ENCODE measurements around the gene GRIK4.

DNA sequence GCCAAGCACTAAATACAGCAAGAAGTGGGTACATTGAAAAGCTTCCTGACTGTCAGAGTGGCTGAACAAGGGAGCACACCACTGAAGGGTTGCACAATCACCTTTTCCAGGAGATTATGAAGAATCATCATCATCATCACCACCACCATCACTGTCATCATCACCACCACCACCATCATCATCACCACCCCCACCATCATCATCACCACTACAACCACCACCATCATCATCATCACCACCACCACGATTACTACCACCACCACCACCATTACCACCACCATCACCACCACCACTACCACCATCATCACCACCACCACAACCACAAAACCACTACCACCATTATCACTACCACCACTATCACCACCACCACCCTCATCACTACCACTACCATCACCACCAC, 364.4 kb downstream of the GRIK4 start:
- TF ChIP-seq ZNF274 (IDR thresholded peaks at IDR 0.05; ENCODE audit: low read depth, low read length) (no peak), YY1 (IDR thresholded peaks at IDR 0.05; ENCODE audit: insufficient read depth, insufficient read length) (no peak), SUZ12 (IDR thresholded peaks at IDR 0.05; ENCODE audit: extremely low read depth, insufficient read depth, insufficient read length) (no peak)

Measured in NT2/D1 (cell line).